HCT116 (cell line): ENCODE measurements around the gene NEUROG1. TPM values are rescaled to one million over a fixed set of nuclear protein-coding genes. Genes with fewer than 3 reads are reported as not detected.

Source experiments
- ATAC-seq: fragments of 200-7000 bp; cut with Tn5 transposase; 2 replicates; pipeline ENCODE4 v1.9.1; 2020; ENCODE audit warnings: mild to moderate bottlenecking, moderate library complexity
- BruUV-seq: library from RNA; stranded (reverse); fragments of 400-500 nt; replicated peaks from 2 replicates; lab custom pipeline; 2021; lab: Mats Ljungman, UMichigan
- CTCF ChIA-PET: fragments of 300-600 bp; sonication (Branson Sonifier 250); formaldehyde crosslinking; loops from one replicate; lab custom pipeline; 2021; ENCODE audit warnings: antibody characterized with exemption; lab: Charles Lee
- POLR2A ChIA-PET: fragments of 300-600, 350-600 bp; sonication (Branson Sonifier 250); formaldehyde crosslinking; loops from one replicate; lab custom pipeline; 2021; ENCODE audit warnings: antibody characterized with exemption; lab: Charles Lee
- RAD21 ChIA-PET, 2 experiments: fragments of 300-600 bp; sonication (Branson Sonifier 250); formaldehyde crosslinking; loops; one replicate each; lab custom pipeline; 2023; ENCODE audit warnings: low total read pairs in 2 of 2; ENCODE audit not compliant: uncharacterized antibody in 2 of 2, unreplicated experiment in 2 of 2, low non-redundant PET in 1 of 2; lab: Charles Lee
- DNase-seq: peaks from one replicate; pipeline ENCODE4 v3.0.0-alpha.2; 2010; ENCODE audit warnings: low read depth, low spot score
- H2AFZ ChIP-seq: fragments of 200-600 bp; shearing (Covaris generic), sonication (generic); 2 replicates; pipeline ENCODE4 v1.6.1; 2017; ENCODE audit warnings: low read depth, mixed run types, mixed read lengths, antibody characterized with exemption, low read length; ENCODE audit not compliant: poor library complexity, severe bottlenecking
- H3K27ac ChIP-seq: 2 replicates; pipeline ENCODE4 v1.5.1; 2012; ENCODE audit warnings: low read depth, low read length
- H3K27me3 ChIP-seq: fragments of 200-600 bp; sonication (generic); 2 replicates; pipeline ENCODE4 v1.6.1; 2016; ENCODE audit warnings: mixed run types, low read length, mixed read lengths; ENCODE audit not compliant: insufficient read depth
- H3K36me3 ChIP-seq, 2 experiments: fragments of 200-500 bp in 1 of 2; fragments of 200-600 bp in 1 of 2; sonication (Bioruptor generic) in 1 of 2; sonication (generic) in 1 of 2; 2 replicates each; pipeline versions ENCODE4 v1.5.1 to v1.6.1; 2014 to 2016; ENCODE audit warnings: low read length in 2 of 2, inconsistent platforms in 1 of 2, mixed read lengths in 1 of 2, mixed run types in 1 of 2; ENCODE audit not compliant: insufficient read depth in 2 of 2, control insufficient read depth in 1 of 2
- H3K4me1 ChIP-seq, 2 experiments: fragments of 200-600 bp in 1 of 2; sonication (generic) in 1 of 2; 2 replicates each; pipeline versions ENCODE4 v1.5.1 to v1.6.1; 2012 to 2017; ENCODE audit warnings: low read length in 2 of 2, inconsistent platforms in 1 of 2, mild to moderate bottlenecking in 1 of 2, mixed read lengths in 1 of 2, mixed run types in 1 of 2, moderate library complexity in 1 of 2; ENCODE audit not compliant: insufficient read depth in 2 of 2, control insufficient read depth in 1 of 2
- H3K4me2 ChIP-seq: fragments of 200-600 bp; sonication (generic); 2 replicates; pipeline ENCODE4 v1.6.1; 2017; ENCODE audit warnings: mixed run types, low read length, mixed read lengths
- H3K4me3 ChIP-seq, 2 experiments: fragments of 200-600 bp in 1 of 2; sonication (generic) in 1 of 2; replicated peaks in 1 of 2; 2 replicates each; pipeline ENCODE4 v1.5.1; 2011 to 2016; ENCODE audit warnings: low read length in 2 of 2, control low read depth in 1 of 2, low read depth in 1 of 2, mild to moderate bottlenecking in 1 of 2, mixed read lengths in 1 of 2, mixed run types in 1 of 2
- H3K79me2 ChIP-seq: fragments of 200-600 bp; sonication (generic); 2 replicates; pipeline ENCODE4 v1.6.1; 2017; ENCODE audit warnings: mild to moderate bottlenecking, mixed run types, low read length, moderate library complexity, mixed read lengths; ENCODE audit not compliant: insufficient read depth
- H3K9ac ChIP-seq: fragments of 200-600 bp; sonication (generic); 2 replicates; pipeline ENCODE4 v1.6.1; 2016; ENCODE audit warnings: low read length, mixed read lengths
- H3K9me2 ChIP-seq: fragments of 200-600 bp; sonication (generic), shearing (Covaris generic); 2 replicates; pipeline ENCODE4 v1.6.1; 2017; ENCODE audit warnings: mixed run types, mild to moderate bottlenecking, moderate library complexity; ENCODE audit not compliant: insufficient read depth
- H3K9me3 ChIP-seq, 2 experiments: fragments of 200-500 bp in 1 of 2; fragments of 200-600 bp in 1 of 2; sonication (Bioruptor generic) in 1 of 2; sonication (generic) in 1 of 2; 2 replicates each; pipeline ENCODE4 v1.6.1; 2014 to 2017; ENCODE audit warnings: low read length in 2 of 2, mixed read lengths in 2 of 2, inconsistent platforms in 1 of 2, low read depth in 1 of 2, mild to moderate bottlenecking in 1 of 2, mixed run types in 1 of 2, moderate library complexity in 1 of 2; ENCODE audit not compliant: control insufficient read depth in 1 of 2, insufficient read depth in 1 of 2
- H4K20me1 ChIP-seq: fragments of 200-600 bp; sonication (generic), shearing (Covaris generic); 2 replicates; pipeline ENCODE4 v1.6.1; 2017; ENCODE audit warnings: mixed run types, mild to moderate bottlenecking, moderate library complexity; ENCODE audit not compliant: insufficient read depth
- ATF3 ChIP-seq: IDR thresholded peaks from 2 replicates; pipeline ENCODE4 v1.6.1; 2012
- CBX3 ChIP-seq: IDR thresholded peaks from 2 replicates; pipeline ENCODE4 v1.6.1; 2012; ENCODE audit warnings: low read depth
- EGR1 ChIP-seq: IDR thresholded peaks from 2 replicates; pipeline ENCODE4 v1.6.1; 2012; ENCODE audit warnings: low read depth
- ELF1 ChIP-seq: IDR thresholded peaks from 2 replicates; pipeline ENCODE4 v1.6.1; 2012; ENCODE audit warnings: low read depth, borderline replicate concordance
- EZH2 ChIP-seq: fragments of 200-600 bp; sonication (generic); IDR thresholded peaks from 2 replicates; pipeline ENCODE4 v1.6.1; 2017; ENCODE audit warnings: antibody characterized with exemption, mixed run types
- EZH2phosphoT487 ChIP-seq: fragments of 200-600 bp; IDR thresholded peaks from 2 replicates; pipeline ENCODE4 v1.6.1; 2018; ENCODE audit warnings: antibody characterized with exemption, borderline replicate concordance
- FOSL1 ChIP-seq: IDR thresholded peaks from 2 replicates; pipeline ENCODE4 v1.6.1; 2012; ENCODE audit warnings: low read depth
- JUND ChIP-seq: IDR thresholded peaks from 2 replicates; pipeline ENCODE4 v1.6.1; 2012
- POLR2AphosphoS5 ChIP-seq: IDR thresholded peaks from 2 replicates; pipeline ENCODE4 v1.6.1; 2011; ENCODE audit warnings: mild to moderate bottlenecking, low read depth, low read length, moderate library complexity
- RAD21 ChIP-seq: IDR thresholded peaks from 2 replicates; pipeline ENCODE4 v1.6.1; 2012; ENCODE audit warnings: low read depth, mild to moderate bottlenecking
- REST ChIP-seq: IDR thresholded peaks from 2 replicates; pipeline ENCODE4 v1.6.1; 2012; ENCODE audit warnings: low read depth
- SIN3A ChIP-seq: IDR thresholded peaks from 2 replicates; pipeline ENCODE4 v1.6.1; 2012; ENCODE audit warnings: low read depth
- SRF ChIP-seq: IDR thresholded peaks from 2 replicates; pipeline ENCODE4 v1.6.1; 2012; ENCODE audit warnings: low read depth
- ZBTB33 ChIP-seq: IDR thresholded peaks from 2 replicates; pipeline ENCODE4 v1.6.1; 2011; ENCODE audit warnings: mild to moderate bottlenecking, low read length, moderate library complexity; ENCODE audit not compliant: insufficient replicate concordance; ENCODE audit errors: extremely low read depth
- ZNF274 ChIP-seq: fragments of 200-500 bp; sonication (Bioruptor generic); IDR thresholded peaks from 2 replicates; pipeline ENCODE4 v1.6.1; 2014; ENCODE audit warnings: mild to moderate bottlenecking, low read depth, low read length, inconsistent platforms
- intact Hi-C: fragments of 100-400 bp; cut with micrococcal nuclease; formaldehyde crosslinking; loops from 2 replicates; pipeline ENCODE4 v1.10.0; 2022
- total RNA-seq: library from RNA; stranded (reverse); gene quantifications from one replicate; pipeline ENCODE4 v1.2.1, GENCODE V29; 2021; ENCODE audit not compliant: unreplicated experiment

Gene NEUROG1
- total RNA-seq, 1 experiment from 2014 or later: not detected

GRCh38 chr5:135489466-135490244, 46.1 kb downstream of the NEUROG1 start (continued):
- TF ChIP-seq ZBTB33 (no peak), ATF3 (no peak), RAD21 (no peak)

- ATAC-seq: peak; percentile 91
- Histone ChIP-seq H3K9ac (peak overlapping the region; percentile 40), H3K9me3 (no peaks in the 10 kb centered on the region), H3K4me2 (peak overlapping the region; percentile 90), H3K36me3 (no peaks in the 10 kb centered on the region), H3K27me3 (no peaks in the 10 kb centered on the region), H2AFZ (peak overlapping the region; percentile 85), H3K27ac (no peak overlapping the region), H4K20me1 (no peaks in the 10 kb centered on the region), H3K79me2 (no peaks in the 10 kb centered on the region), H3K4me3 (peak overlapping the region; percentile 32 to 55), H3K4me1 (peaks cover 13 to 33% of the 10 kb centered on the region in 2 experiments), H3K9me2 (no peaks in the 10 kb centered on the region)
- ChIA-PET RAD21 (no interaction called here), CTCF (interaction anchor here (1.5 to 2.4 kb wide), 2 partner anchors 27 to 77 kb away, joined by 3 to 7 read pairs; no protein-coding TSS in a partner anchor), POLR2A (interaction anchor here (0.9 kb wide), 1 partner anchor 10 kb away, joined by 3 read pairs; no protein-coding TSS in a partner anchor)
- peak; percentile 37 for DNase-seq
- no TSS peak for BruUV-seq
- intact Hi-C loops: no loop called here
- no peak for TF ChIP-seq CBX3
- peak; percentile 31; the same call in 1 of the 2 replicates for TF ChIP-seq FOSL1
- no peak for TF ChIP-seq ELF1
- no peak for TF ChIP-seq ATF3
- peak; percentile 24; the same call in 1 of the 2 replicates for TF ChIP-seq POLR2AphosphoS5
- TF ChIP-seq EGR1: peak; percentile 83
- TF ChIP-seq REST: no peak
- TF ChIP-seq EZH2phosphoT487: no peak
- no peak for TF ChIP-seq EZH2
- TF ChIP-seq SRF: no peak
- no peak for TF ChIP-seq JUND
- no peak for TF ChIP-seq RAD21
- no peak for TF ChIP-seq SIN3A
- TF ChIP-seq ZNF274: no peak
These were observed 46.9 kb downstream of the NEUROG1 start for GRCh38 chr5:135488727-135489465.
